Parathyroid adenoma (tissue), 2 donors: ENCODE results near the gene HMGCLL1.

ENCODE experiments used
- H2AFZ ChIP-seq: fragments of 300-600 bp; sonication (generic); one replicate; pipeline ENCODE4 v1.7.0; 2017; ENCODE audit warnings: antibody characterized with exemption, mild to moderate bottlenecking
- H3K27ac ChIP-seq: fragments of 300-600 bp; sonication (generic); one replicate; pipeline ENCODE4 v1.7.0; 2017
- H3K27me3 ChIP-seq: fragments of 300-600 bp; sonication (generic); one replicate; pipeline ENCODE4 v1.7.0; 2017; ENCODE audit warnings: low read length; ENCODE audit not compliant: control insufficient read depth, insufficient read depth
- H3K36me3 ChIP-seq: fragments of 300-600 bp; sonication (generic); one replicate; pipeline ENCODE4 v1.7.0; 2017; ENCODE audit warnings: low read length; ENCODE audit not compliant: control insufficient read depth, insufficient read depth
- H3K4me1 ChIP-seq: fragments of 300-600 bp; sonication (generic); one replicate; pipeline ENCODE4 v1.7.0; 2017; ENCODE audit warnings: control low read depth
- H3K4me2 ChIP-seq: fragments of 300-600 bp; sonication (generic); one replicate; pipeline ENCODE4 v1.7.0; 2017; ENCODE audit warnings: low read length
- H3K4me3 ChIP-seq: fragments of 300-600 bp; sonication (generic); one replicate; pipeline ENCODE4 v1.7.0; 2017; ENCODE audit warnings: low read depth, low read length
- H3K79me2 ChIP-seq: fragments of 300-600 bp; sonication (generic); one replicate; pipeline ENCODE4 v1.7.0; 2017; ENCODE audit warnings: control low read depth
- H3K9ac ChIP-seq: fragments of 300-600 bp; sonication (generic); one replicate; pipeline ENCODE4 v1.7.0; 2017; ENCODE audit warnings: mild to moderate bottlenecking
- H3K9me3 ChIP-seq: fragments of 300-600 bp; sonication (generic); one replicate; pipeline ENCODE4 v1.7.0; 2017; ENCODE audit warnings: low read length; ENCODE audit not compliant: control insufficient read depth
- CTCF ChIP-seq: fragments of 300-600 bp; sonication (generic); IDR thresholded peaks from one replicate; pipeline ENCODE4 v1.7.0; 2017; ENCODE audit warnings: antibody characterized with exemption, mild to moderate bottlenecking
- donor health status: primary hyperparathyroidism.

HMGCLL1 gene

GRCh38 chr6:55578537-55579363, at the start of gene HMGCLL1:
TSS of gene HMGCLL1 (minus strand) at chr6:55579192. CDS start at chr6:55579055, 137 bp downstream.
- H3K9me3 ChIP-seq = no peaks in the 10 kb centered on the region
- peak within 1 kb of the TSS; percentile 35 for H2AFZ ChIP-seq
- no peaks in the 10 kb centered on the region for H3K36me3 ChIP-seq
- no peak for TF ChIP-seq CTCF
- H3K27ac ChIP-seq = no peak within 1 kb of the TSS
- H3K4me1 ChIP-seq = no peaks in the 10 kb centered on the region
- H3K4me3 ChIP-seq = peak within 1 kb of the TSS; percentile 55
- no peaks in the 10 kb centered on the region for H3K79me2 ChIP-seq
- no peak within 1 kb of the TSS for H3K9ac ChIP-seq
- no peaks in the 10 kb centered on the region for H3K27me3 ChIP-seq
- peak within 1 kb of the TSS; percentile 63 for H3K4me2 ChIP-seq

GRCh38 chr6:55621993-55622392, 43.0 kb upstream of the HMGCLL1 start:
- H3K4me2 ChIP-seq = no peak overlapping the region
- no peak for TF ChIP-seq CTCF
- H3K36me3 ChIP-seq = no peaks in the 10 kb centered on the region

GRCh38 chr6:55621244-55621643, 42.3 kb upstream of the HMGCLL1 start:
- no peak overlapping the region for H3K4me2 ChIP-seq
- H3K79me2 ChIP-seq = no peaks in the 10 kb centered on the region
- no peaks in the 10 kb centered on the region for H3K4me1 ChIP-seq
- H3K27me3 ChIP-seq = no peaks in the 10 kb centered on the region
- no peaks in the 10 kb centered on the region for H3K9me3 ChIP-seq
- no peak overlapping the region for H3K27ac ChIP-seq
- no peak overlapping the region for H3K9ac ChIP-seq
- H3K4me3 ChIP-seq = no peak overlapping the region
- no peak overlapping the region for H2AFZ ChIP-seq
- no peak for TF ChIP-seq CTCF
- no peaks in the 10 kb centered on the region for H3K36me3 ChIP-seq

More at GRCh38 chr6:55621993-55622392, 43.0 kb upstream of the HMGCLL1 start:
- no peak overlapping the region for H3K27ac ChIP-seq
- no peak overlapping the region for H3K9ac ChIP-seq
- no peaks in the 10 kb centered on the region for H3K79me2 ChIP-seq
- H3K27me3 ChIP-seq = no peaks in the 10 kb centered on the region
- H3K4me3 ChIP-seq = no peak overlapping the region
- no peaks in the 10 kb centered on the region for H3K4me1 ChIP-seq
- H3K9me3 ChIP-seq = no peaks in the 10 kb centered on the region
- no peak overlapping the region for H2AFZ ChIP-seq

GRCh38 chr6:55617272-55617671, 38.3 kb upstream of the HMGCLL1 start:
- Histone ChIP-seq H3K27ac (no peak overlapping the region), H3K4me3 (no peak overlapping the region), H3K79me2 (no peaks in the 10 kb centered on the region), H3K9me3 (no peaks in the 10 kb centered on the region), H2AFZ (no peak overlapping the region), H3K9ac (no peak overlapping the region), H3K27me3 (no peaks in the 10 kb centered on the region), H3K4me1 (no peaks in the 10 kb centered on the region), H3K36me3 (no peaks in the 10 kb centered on the region), H3K4me2 (no peak overlapping the region)
- TF ChIP-seq CTCF = peak; percentile 22

GRCh38 chr6:55604021-55604420, 25.0 kb upstream of the HMGCLL1 start:
- Histone ChIP-seq H3K4me2 (no peak overlapping the region), H3K27ac (no peak overlapping the region), H3K4me1 (no peaks in the 10 kb centered on the region), H3K9ac (no peak overlapping the region), H3K9me3 (no peaks in the 10 kb centered on the region), H3K79me2 (no peaks in the 10 kb centered on the region), H3K27me3 (no peaks in the 10 kb centered on the region), H2AFZ (no peak overlapping the region), H3K36me3 (no peaks in the 10 kb centered on the region), H3K4me3 (no peak overlapping the region)
- no peak for TF ChIP-seq CTCF
